ENCODE measurements around the gene EPB41. TPM values are rescaled to one million over a fixed set of nuclear protein-coding genes. Genes with fewer than 3 reads are reported as not detected.
A peak's percentile ranks its signal among the peaks of the same experiment; 100 is the strongest.

The EPB41 gene
- total RNA-seq, 4 donors from 2014 or later, result 28.8 to 57.6 (median 43.2) TPM

GRCh38 chr1:28877132-28877781 is 37.1 kb upstream of the EPB41 start:
- TF ChIP-seq, protein P1, sequence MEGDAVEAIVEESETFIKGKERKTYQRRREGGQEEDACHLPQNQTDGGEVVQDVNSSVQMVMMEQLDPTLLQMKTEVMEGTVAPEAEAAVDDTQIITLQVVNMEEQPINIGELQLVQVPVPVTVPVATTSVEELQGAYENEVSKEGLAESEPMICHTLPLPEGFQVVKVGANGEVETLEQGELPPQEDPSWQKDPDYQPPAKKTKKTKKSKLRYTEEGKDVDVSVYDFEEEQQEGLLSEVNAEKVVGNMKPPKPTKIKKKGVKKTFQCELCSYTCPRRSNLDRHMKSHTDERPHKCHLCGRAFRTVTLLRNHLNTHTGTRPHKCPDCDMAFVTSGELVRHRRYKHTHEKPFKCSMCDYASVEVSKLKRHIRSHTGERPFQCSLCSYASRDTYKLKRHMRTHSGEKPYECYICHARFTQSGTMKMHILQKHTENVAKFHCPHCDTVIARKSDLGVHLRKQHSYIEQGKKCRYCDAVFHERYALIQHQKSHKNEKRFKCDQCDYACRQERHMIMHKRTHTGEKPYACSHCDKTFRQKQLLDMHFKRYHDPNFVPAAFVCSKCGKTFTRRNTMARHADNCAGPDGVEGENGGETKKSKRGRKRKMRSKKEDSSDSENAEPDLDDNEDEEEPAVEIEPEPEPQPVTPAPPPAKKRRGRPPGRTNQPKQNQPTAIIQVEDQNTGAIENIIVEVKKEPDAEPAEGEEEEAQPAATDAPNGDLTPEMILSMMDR (IDR thresholded peaks at IDR 0.05), result peak in 2 of 3 donors; percentile 54 to 88
- ATAC-seq (ENCODE audit: low FRiP score) (peak; percentile 69), DNase-seq (ENCODE audit: low spot score) (peak; percentile 58)

DNA sequence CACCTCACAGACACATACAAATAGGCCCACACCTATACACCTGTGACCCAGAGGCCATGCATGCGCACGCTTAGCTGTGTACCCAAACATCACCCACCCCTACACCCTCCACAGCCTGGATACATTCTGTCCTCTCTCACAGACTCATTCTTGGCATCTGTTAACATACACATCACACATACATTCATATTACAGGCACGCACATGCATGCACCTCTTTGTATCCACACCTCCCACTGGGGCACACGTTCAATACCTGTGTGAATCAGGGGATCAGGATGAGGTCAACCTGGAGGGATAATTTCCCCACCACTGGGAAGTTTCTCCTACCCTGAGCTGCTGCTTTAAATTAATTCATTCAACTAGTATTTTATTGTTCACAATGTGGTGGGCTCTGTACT is 35.6 kb upstream of the EPB41 start:
- TF ChIP-seq, protein P1 (IDR thresholded peaks at IDR 0.05), result no peak
- ATAC-seq (ENCODE audit: low FRiP score) (no peak), DNase-seq (ENCODE audit: low spot score) (no peak)

DNA sequence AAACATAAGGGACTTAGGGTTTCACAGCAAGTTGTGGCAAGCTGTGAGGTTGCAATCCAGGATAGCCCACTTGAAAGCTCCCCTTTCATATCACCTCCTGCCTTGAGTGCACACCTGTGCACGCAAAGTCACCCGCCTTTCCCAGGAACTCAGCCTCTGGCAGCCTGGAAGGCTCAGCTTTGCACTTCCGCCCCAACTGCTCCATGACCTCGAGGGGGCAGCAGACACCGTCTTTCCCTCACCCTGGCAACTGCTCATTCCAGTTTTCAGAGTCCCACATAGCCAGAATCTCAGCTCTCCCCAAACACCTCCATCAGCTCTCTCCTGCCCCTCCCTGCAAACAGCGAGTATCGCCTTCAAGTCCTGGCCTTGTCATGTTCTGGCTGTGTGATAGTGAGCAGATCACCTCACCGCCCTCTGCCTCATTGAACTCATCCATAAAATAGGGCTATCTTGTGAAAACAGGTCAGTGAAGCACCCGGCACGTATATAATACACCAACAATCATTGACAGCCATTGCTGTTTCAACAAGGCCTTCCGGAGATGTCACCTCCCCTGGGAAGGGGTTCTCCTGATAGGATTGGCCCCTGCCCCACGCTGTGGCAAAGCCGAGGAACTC is 32.2 kb upstream of the EPB41 start:
- TF ChIP-seq, protein P1 (IDR thresholded peaks at IDR 0.05), result peak in 1 of 3 donors; percentile 53
- peak; percentile 64 for DNase-seq (ENCODE audit: low spot score)
- ATAC-seq (ENCODE audit: low FRiP score), result peak; percentile 63

DNA sequence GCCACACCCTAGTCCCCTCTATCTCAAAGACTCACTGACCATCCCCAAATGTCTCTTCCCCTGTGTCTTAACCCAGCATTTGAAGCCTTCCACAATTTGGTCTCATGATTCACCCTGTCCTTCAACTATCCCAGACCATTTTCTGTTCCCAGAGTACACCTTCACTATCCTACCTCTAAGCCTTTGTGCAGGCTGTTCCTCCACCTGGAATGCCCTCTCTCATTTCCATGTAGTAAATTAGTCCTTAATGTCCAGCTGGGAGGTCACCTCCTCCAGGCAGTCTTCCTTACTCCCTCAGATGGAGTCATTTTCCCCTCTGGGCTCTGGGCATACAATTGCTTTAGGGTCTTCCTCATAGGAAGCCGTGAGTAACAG is 31.1 kb upstream of the EPB41 start:
- TF ChIP-seq, protein P1 (IDR thresholded peaks at IDR 0.05), result no peak
- DNase-seq (ENCODE audit: low spot score), result no peak
- ATAC-seq (ENCODE audit: low FRiP score), result no peak

- ATAC-seq (ENCODE audit: low FRiP score) (no peak), DNase-seq (ENCODE audit: low spot score) (no peak)
- TF ChIP-seq, protein P1 (IDR thresholded peaks at IDR 0.05), result no peak
Measured at GRCh38 chr1:28885472-28885877, 28.9 kb upstream of the EPB41 start.

DNA sequence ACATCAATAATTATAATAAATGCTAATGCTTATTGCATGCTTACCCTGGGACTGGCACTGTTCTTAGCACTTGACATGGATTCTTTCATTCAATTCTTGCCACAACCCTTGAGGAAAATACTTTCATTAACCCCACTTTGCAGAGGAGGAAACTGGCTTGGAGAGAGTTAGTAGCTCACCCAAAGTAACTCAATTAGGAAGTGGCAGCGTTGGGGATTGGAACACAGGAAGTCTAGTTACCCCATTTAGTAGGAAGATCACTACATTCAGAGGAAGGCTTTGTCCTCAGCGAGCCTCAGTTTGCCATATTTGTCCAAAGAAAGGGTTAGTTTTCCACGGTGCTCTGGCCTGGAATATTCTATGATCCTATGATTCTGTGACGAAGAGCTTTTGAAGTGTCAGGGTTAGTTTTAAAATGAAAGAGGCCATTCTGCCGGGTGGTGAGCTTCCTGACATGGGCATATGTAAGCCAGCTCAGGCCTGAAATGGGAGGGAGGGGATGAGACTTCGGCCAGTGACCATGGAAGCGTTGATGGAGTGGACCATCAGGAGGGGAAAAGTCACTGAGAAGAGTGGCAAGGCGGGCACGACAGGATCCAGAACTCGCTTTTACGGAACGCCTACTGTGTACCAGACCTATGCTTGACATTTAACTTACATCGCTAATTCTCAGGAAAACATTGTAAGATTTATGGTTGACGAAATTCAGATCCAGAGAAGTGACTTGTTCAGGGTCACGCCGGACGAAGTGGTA is 28.2 kb upstream of the EPB41 start:
- TF ChIP-seq, protein P1 (IDR thresholded peaks at IDR 0.05), result no peak
- ATAC-seq (ENCODE audit: low FRiP score), result no peak
- DNase-seq (ENCODE audit: low spot score), result no peak

All from omental fat pad (tissue), 4 donors.